PC-9 (cell line): Measurements from ENCODE around the gene SERAC1. TPM values are rescaled to one million over a fixed set of nuclear protein-coding genes. Genes with fewer than 3 reads are reported as not detected.

Experiments used
- BruUV-seq: library from RNA; stranded (reverse); fragments of 400-500 nt; replicated peaks from 2 replicates; lab custom pipeline; 2021; lab: Mats Ljungman, UMichigan
- CTCF ChIA-PET: fragments of 300-600 bp; sonication (Branson Sonifier 250); formaldehyde crosslinking; loops from one replicate; lab custom pipeline; 2022; ENCODE audit warnings: antibody characterized with exemption; lab: Charles Lee
- POLR2A ChIA-PET: fragments of 300-600 bp; sonication (Branson Sonifier 250); formaldehyde crosslinking; loops from one replicate; lab custom pipeline; 2022; ENCODE audit warnings: antibody characterized with exemption; ENCODE audit not compliant: unreplicated experiment; lab: Charles Lee
- DNase-seq, 2 experiments: peaks; one replicate each; pipeline versions ENCODE4 v3.0.0 to v3.0.0-alpha.2; 2015 to 2022; ENCODE audit warnings: mixed read lengths in 1 of 2
- H2AFZ ChIP-seq: fragments of 200-600 bp; sonication (generic); 2 replicates; pipeline ENCODE4 v1.8.1; 2017; ENCODE audit warnings: antibody characterized with exemption
- H3F3A ChIP-seq: fragments of 200-600 bp; sonication (generic); 2 replicates; pipeline ENCODE4 v1.8.1; 2017; ENCODE audit warnings: antibody characterized with exemption, mild to moderate bottlenecking, low read depth; ENCODE audit not compliant: insufficient read depth
- H3K27ac ChIP-seq: fragments of 200-600 bp; sonication (generic); 2 replicates; pipeline ENCODE4 v1.6.1; 2016; ENCODE audit warnings: mixed run types
- H3K27me3 ChIP-seq: fragments of 200-600 bp; sonication (generic); 2 replicates; pipeline ENCODE4 v1.6.1; 2016; ENCODE audit warnings: low read depth, mixed run types; ENCODE audit not compliant: insufficient read depth
- H3K36me3 ChIP-seq: fragments of 200-600 bp; sonication (generic); 2 replicates; pipeline ENCODE4 v1.6.1; 2016; ENCODE audit warnings: low read depth, mixed run types
- H3K4me1 ChIP-seq: fragments of 200-600 bp; sonication (generic); replicated peaks from 2 replicates; pipeline ENCODE4 v1.6.1; 2016; ENCODE audit warnings: mixed run types; ENCODE audit not compliant: insufficient read depth
- H3K4me2 ChIP-seq: fragments of 200-600 bp; sonication (generic); 2 replicates; pipeline ENCODE4 v1.6.1; 2017; ENCODE audit warnings: mixed run types
- H3K4me3 ChIP-seq: fragments of 200-600 bp; sonication (generic); 2 replicates; pipeline ENCODE4 v1.6.1; 2016; ENCODE audit warnings: mixed run types
- H3K79me2 ChIP-seq: fragments of 200-600 bp; sonication (generic); 2 replicates; pipeline ENCODE4 v1.6.1; 2017; ENCODE audit warnings: low read depth, mixed run types
- H3K9me2 ChIP-seq: fragments of 200-600 bp; sonication (generic); 2 replicates; pipeline ENCODE4 v1.8.1; 2017; ENCODE audit warnings: mild to moderate bottlenecking; ENCODE audit not compliant: insufficient read depth
- H3K9me3 ChIP-seq: fragments of 200-600 bp; sonication (generic); 2 replicates; pipeline ENCODE4 v1.8.1; 2016; ENCODE audit warnings: low read depth; ENCODE audit not compliant: insufficient read depth
- H4K20me1 ChIP-seq: fragments of 200-600 bp; sonication (generic); 2 replicates; pipeline ENCODE4 v1.8.1; 2017; ENCODE audit not compliant: insufficient read depth
- CTCF ChIP-seq: fragments of 200-600 bp; sonication (generic); conservative IDR thresholded peaks from 2 replicates; pipeline ENCODE4 v1.6.1; 2017; ENCODE audit warnings: mixed run types, antibody characterized with exemption, mild to moderate bottlenecking, moderate library complexity
- EZH2 ChIP-seq: fragments of 200-600 bp; sonication (generic); IDR thresholded peaks from 2 replicates; pipeline ENCODE4 v1.8.0; 2017; ENCODE audit warnings: antibody characterized with exemption, low read depth
- intact Hi-C: fragments of 100-400 bp; cut with micrococcal nuclease; formaldehyde crosslinking; loops from one replicate; pipeline ENCODE4 v1.10.0; 2022; ENCODE audit not compliant: unreplicated experiment
- total RNA-seq: library from RNA; stranded (reverse); gene quantifications from 2 replicates; pipeline ENCODE4 v1.2.3, GENCODE V29; 2021

The SERAC1 gene
- total RNA-seq, 1 experiment from 2014 or later, result 4.9 TPM

GRCh38 chr6:158104696-158105095, 63.4 kb downstream of the SERAC1 start:
- Histone ChIP-seq H3K27me3 (no peaks in the 10 kb centered on the region), H3K4me3 (no peak overlapping the region), H3K79me2 (no peaks in the 10 kb centered on the region), H3K36me3 (no peaks in the 10 kb centered on the region), H3K27ac (no peak overlapping the region), H3K9me3 (no peaks in the 10 kb centered on the region), H3K9me2 (no peaks in the 10 kb centered on the region), H3K4me1 (no peaks in the 10 kb centered on the region), H4K20me1 (no peaks in the 10 kb centered on the region), H3F3A (peaks cover 13% of the 10 kb centered on the region; the same call in 1 of the 2 replicates), H2AFZ (no peak overlapping the region), H3K4me2 (no peak overlapping the region)
- no TSS peak for BruUV-seq
- intact Hi-C loops, result no loop called here
- CTCF ChIA-PET, result no interaction called here
- no peak for TF ChIP-seq EZH2
- no peak for TF ChIP-seq CTCF
- POLR2A ChIA-PET, result interaction anchor here (0.6 kb wide), 1 partner anchor 41 kb away, joined by 16 read pairs; no protein-coding TSS in a partner anchor
- DNase-seq, result no peak

GRCh38 chr6:158103228-158103627, 64.8 kb downstream of the SERAC1 start:
- no peak overlapping the region for H3K4me2 ChIP-seq
- H3K79me2 ChIP-seq, result no peaks in the 10 kb centered on the region
- no peaks in the 10 kb centered on the region for H3K9me2 ChIP-seq
- intact Hi-C loops, result no loop called here
- H2AFZ ChIP-seq, result no peak overlapping the region
- H3K27me3 ChIP-seq, result no peaks in the 10 kb centered on the region
- no peaks in the 10 kb centered on the region for H3K36me3 ChIP-seq
- H3K9me3 ChIP-seq, result no peaks in the 10 kb centered on the region
- H3K4me3 ChIP-seq, result no peak overlapping the region
- no TSS peak for BruUV-seq
- H3K27ac ChIP-seq, result no peak overlapping the region
- ChIA-PET CTCF (no interaction called here), POLR2A (no interaction called here)
- no peak for DNase-seq
- H3F3A ChIP-seq, result peaks cover 6% of the 10 kb centered on the region; the same call in 1 of the 2 replicates
- no peaks in the 10 kb centered on the region for H4K20me1 ChIP-seq
- H3K4me1 ChIP-seq, result no peaks in the 10 kb centered on the region
- no peak for TF ChIP-seq CTCF
- TF ChIP-seq EZH2, result no peak

- peaks cover 25% of the 10 kb centered on the region for H3K36me3 ChIP-seq
- no peak for TF ChIP-seq CTCF
- TF ChIP-seq EZH2, result no peak
- POLR2A ChIA-PET, result no interaction called here
These were observed 72.4 kb downstream of the SERAC1 start for GRCh38 chr6:158095671-158096070.

More at GRCh38 chr6:158095671-158096070, 72.4 kb downstream of the SERAC1 start:
- Histone ChIP-seq H3K9me2 (no peaks in the 10 kb centered on the region), H3K4me3 (no peak overlapping the region), H4K20me1 (no peaks in the 10 kb centered on the region; the same call in 1 of the 2 replicates), H3K9me3 (no peaks in the 10 kb centered on the region), H2AFZ (no peak overlapping the region), H3K79me2 (no peaks in the 10 kb centered on the region), H3F3A (peaks cover 7% of the 10 kb centered on the region; the same call in 1 of the 2 replicates), H3K4me2 (no peak overlapping the region), H3K27me3 (no peaks in the 10 kb centered on the region), H3K4me1 (no peaks in the 10 kb centered on the region), H3K27ac (no peak overlapping the region)
- BruUV-seq, result no TSS peak
- CTCF ChIA-PET, result no interaction called here
- no peak for DNase-seq
- intact Hi-C loops, result no loop called here
